Upper lobe of left lung (tissue), 4 donors: ENCODE results near the gene DDX10.

ENCODE experiments used
- CTCF ChIP-seq, 6 experiments: fragments of 450-650 bp in 4 of 6; fragments of 200-600 bp in 2 of 6; sonication (generic) in 2 of 6; IDR thresholded peaks; one replicate each; pipeline ENCODE4 v1.5.1; 2016 to 2019; ENCODE audit warnings: antibody characterized with exemption in 6 of 6
- EP300 ChIP-seq, 4 donors: sonication (generic); formaldehyde crosslinking; IDR thresholded peaks; one replicate each; pipeline ENCODE4 v1.5.1; 2017; ENCODE audit warnings: antibody characterized with exemption in 4 of 4, control low read depth in 2 of 4
- POLR2A ChIP-seq, 4 donors: fragments of 450-650 bp; IDR thresholded peaks; one replicate each; pipeline ENCODE4 v1.5.1; 2016 to 2017; ENCODE audit warnings: antibody characterized with exemption in 4 of 4, mild to moderate bottlenecking in 2 of 4
- POLR2AphosphoS5 ChIP-seq, 2 donors: sonication (generic); formaldehyde crosslinking; IDR thresholded peaks; one replicate each; pipeline ENCODE4 v1.5.1; 2017; ENCODE audit warnings: antibody characterized with exemption in 2 of 2

GRCh38 chr11:108617055-108617454 is 47.8 kb upstream of the DDX10 start:
- no peak for TF ChIP-seq EP300 (IDR thresholded peaks at IDR 0.05)
- TF ChIP-seq CTCF (IDR thresholded peaks at IDR 0.05), result no peak
- no peak for TF ChIP-seq POLR2A (IDR thresholded peaks at IDR 0.05)
- no peak for TF ChIP-seq POLR2AphosphoS5 (IDR thresholded peaks at IDR 0.05)
